ENCODE data around the gene VKORC1. TPM values are rescaled to one million over a fixed set of nuclear protein-coding genes. Genes with fewer than 3 reads are reported as not detected.

VKORC1 gene
- total RNA-seq, 4 donors from 2014 or later, result 85.6 to 128 (median 99.3) TPM

DNA sequence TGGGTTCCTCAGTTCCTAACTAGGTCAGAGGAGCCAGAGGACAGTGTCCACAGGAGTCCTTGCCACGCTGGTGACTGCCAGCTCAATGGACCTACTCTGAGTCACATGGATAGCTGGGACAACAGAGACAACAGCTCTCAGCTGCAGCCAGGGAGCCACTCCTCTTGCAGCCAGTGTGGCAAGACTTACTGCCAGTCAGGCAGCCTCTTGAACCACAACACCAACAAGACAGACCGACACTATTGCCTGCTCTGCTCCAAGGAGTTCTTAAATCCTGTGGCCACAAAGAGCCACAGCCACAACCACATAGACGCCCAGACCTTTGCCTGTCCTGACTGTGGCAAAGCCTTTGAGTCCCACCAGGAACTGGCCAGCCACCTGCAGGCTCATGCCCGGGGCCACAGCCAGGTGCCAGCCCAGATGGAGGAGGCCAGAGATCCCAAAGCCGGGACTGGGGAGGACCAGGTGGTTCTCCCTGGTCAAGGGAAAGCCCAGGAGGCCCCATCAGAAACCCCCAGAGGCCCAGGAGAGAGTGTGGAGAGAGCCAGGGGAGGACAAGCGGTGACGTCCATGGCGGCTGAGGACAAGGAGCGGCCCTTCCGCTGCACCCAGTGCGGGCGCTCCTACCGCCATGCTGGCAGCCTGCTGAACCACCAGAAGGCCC, 13.7 kb downstream of the VKORC1 start:
- TF ChIP-seq, protein P1, sequence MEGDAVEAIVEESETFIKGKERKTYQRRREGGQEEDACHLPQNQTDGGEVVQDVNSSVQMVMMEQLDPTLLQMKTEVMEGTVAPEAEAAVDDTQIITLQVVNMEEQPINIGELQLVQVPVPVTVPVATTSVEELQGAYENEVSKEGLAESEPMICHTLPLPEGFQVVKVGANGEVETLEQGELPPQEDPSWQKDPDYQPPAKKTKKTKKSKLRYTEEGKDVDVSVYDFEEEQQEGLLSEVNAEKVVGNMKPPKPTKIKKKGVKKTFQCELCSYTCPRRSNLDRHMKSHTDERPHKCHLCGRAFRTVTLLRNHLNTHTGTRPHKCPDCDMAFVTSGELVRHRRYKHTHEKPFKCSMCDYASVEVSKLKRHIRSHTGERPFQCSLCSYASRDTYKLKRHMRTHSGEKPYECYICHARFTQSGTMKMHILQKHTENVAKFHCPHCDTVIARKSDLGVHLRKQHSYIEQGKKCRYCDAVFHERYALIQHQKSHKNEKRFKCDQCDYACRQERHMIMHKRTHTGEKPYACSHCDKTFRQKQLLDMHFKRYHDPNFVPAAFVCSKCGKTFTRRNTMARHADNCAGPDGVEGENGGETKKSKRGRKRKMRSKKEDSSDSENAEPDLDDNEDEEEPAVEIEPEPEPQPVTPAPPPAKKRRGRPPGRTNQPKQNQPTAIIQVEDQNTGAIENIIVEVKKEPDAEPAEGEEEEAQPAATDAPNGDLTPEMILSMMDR (IDR thresholded peaks at IDR 0.05), result no peak
- ATAC-seq (ENCODE audit: low FRiP score) (no peak), DNase-seq (ENCODE audit: low spot score) (no peak)

DNA sequence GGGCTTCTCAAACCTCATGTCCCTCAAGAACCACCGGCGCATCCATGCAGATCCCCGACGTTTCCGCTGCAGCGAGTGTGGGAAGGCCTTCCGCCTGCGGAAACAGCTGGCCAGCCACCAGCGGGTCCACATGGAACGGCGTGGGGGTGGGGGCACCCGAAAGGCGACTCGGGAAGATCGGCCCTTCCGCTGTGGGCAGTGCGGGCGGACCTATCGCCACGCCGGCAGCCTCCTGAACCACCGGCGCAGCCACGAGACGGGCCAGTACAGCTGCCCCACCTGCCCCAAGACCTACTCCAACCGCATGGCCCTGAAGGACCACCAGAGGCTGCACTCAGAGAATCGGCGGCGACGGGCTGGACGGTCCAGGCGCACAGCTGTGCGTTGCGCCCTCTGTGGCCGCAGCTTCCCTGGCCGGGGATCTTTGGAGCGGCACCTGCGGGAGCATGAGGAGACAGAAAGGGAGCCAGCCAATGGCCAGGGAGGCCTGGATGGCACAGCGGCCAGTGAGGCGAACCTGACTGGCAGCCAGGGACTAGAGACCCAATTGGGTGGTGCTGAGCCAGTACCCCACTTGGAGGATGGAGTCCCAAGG, 14.5 kb downstream of the VKORC1 start:
- ATAC-seq (ENCODE audit: low FRiP score) (no peak), DNase-seq (ENCODE audit: low spot score) (no peak)
- TF ChIP-seq, protein P1 (IDR thresholded peaks at IDR 0.05), result no peak

DNA sequence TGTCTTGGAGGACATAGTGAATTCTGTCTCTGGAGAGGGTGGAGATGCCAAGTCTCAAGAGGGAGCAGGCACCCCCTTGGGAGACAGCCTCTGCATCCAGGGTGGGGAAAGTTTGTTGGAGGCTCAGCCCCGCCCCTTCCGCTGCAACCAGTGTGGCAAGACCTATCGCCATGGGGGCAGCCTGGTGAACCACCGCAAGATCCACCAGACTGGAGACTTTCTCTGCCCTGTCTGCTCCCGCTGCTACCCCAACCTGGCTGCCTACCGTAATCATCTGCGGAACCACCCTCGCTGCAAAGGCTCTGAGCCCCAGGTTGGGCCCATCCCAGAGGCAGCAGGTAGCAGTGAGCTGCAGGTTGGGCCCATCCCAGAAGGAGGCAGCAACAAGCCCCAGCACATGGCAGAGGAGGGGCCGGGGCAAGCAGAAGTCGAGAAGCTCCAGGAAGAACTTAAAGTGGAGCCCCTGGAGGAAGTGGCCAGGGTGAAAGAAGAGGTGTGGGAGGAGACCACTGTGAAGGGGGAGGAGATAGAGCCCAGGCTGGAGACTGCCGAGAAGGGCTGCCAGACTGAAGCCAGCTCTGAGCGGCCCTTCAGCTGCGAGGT, 15.2 kb downstream of the VKORC1 start:
- TF ChIP-seq, protein P1 (IDR thresholded peaks at IDR 0.05), result no peak
- no peak for DNase-seq (ENCODE audit: low spot score)
- ATAC-seq (ENCODE audit: low FRiP score), result no peak

DNA sequence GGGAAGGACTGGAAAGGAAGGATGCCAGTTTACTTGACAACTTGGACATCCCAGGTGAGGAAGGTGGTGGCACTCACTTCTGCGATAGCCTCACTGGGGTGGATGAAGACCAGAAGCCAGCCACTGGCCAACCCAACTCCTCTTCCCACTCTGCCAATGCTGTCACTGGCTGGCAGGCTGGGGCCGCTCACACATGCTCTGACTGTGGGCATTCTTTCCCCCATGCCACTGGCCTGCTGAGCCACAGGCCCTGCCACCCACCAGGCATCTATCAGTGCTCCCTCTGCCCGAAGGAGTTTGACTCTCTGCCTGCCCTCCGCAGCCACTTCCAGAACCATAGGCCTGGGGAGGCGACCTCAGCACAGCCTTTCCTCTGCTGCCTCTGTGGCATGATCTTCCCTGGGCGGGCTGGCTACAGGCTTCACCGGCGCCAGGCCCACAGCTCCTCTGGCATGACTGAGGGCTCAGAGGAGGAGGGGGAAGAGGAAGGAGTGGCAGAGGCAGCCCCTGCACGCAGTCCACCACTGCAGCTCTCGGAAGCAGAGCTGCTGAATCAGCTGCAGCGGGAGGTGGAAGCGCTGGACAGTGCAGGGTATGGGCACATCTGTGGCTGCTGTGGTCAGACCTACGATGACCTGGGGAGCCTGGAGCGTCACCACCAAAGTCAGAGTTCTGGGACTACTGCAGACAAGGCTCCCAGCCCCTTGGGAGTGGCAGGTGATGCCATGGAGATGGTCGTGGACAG, 15.8 kb downstream of the VKORC1 start:
- TF ChIP-seq, protein P1 (IDR thresholded peaks at IDR 0.05), result no peak
- ATAC-seq (ENCODE audit: low FRiP score) (no peak), DNase-seq (ENCODE audit: low spot score) (no peak)

DNA sequence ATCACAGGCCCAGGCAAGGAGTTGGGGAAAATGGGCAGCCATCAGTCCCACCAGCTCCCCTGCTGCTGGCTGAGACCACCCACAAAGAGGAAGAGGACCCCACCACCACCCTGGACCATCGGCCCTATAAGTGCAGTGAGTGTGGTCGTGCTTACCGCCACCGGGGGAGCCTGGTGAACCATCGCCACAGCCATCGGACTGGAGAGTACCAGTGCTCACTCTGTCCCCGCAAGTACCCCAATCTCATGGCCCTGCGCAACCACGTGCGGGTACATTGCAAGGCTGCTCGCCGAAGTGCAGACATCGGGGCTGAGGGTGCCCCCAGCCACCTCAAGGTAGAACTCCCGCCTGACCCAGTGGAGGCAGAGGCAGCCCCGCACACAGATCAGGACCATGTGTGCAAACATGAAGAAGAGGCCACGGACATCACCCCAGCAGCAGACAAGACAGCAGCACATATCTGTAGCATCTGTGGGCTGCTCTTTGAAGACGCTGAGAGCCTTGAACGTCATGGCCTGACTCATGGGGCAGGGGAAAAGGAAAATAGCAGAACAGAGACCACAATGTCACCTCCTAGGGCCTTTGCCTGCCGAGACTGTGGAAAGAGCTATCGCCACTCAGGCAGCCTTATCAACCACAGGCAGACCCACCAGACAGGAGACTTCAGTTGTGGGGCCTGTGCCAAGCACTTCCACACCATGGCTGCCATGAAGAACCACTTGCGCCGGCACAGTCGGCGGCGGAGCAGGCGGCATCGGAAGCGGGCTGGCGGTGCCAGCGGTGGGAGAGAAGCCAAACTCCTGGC, 16.8 kb downstream of the VKORC1 start:
- no peak for DNase-seq (ENCODE audit: low spot score)
- no peak for ATAC-seq (ENCODE audit: low FRiP score)

DNA sequence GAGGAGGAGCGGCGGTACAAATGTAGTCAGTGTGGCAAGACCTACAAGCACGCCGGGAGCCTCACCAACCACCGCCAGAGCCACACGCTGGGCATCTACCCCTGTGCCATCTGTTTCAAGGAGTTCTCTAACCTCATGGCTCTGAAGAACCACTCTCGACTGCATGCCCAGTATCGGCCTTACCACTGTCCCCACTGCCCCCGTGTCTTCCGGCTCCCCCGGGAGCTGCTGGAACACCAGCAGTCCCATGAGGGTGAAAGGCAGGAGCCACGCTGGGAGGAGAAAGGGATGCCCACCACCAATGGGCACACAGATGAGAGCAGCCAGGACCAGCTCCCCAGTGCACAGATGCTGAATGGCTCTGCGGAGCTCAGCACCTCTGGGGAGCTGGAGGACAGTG, 17.6 kb downstream of the VKORC1 start:
- no peak for ATAC-seq (ENCODE audit: low FRiP score)

More for the DNA sequence above, 16.8 kb downstream of the VKORC1 start:
- TF ChIP-seq, protein P1 (IDR thresholded peaks at IDR 0.05), result no peak

More for the DNA sequence above, 17.6 kb downstream of the VKORC1 start:
- TF ChIP-seq, protein P1 (IDR thresholded peaks at IDR 0.05), result no peak
- no peak for DNase-seq (ENCODE audit: low spot score)

All from omental fat pad (tissue), 4 donors.